Panc1 (cell line): ENCODE data around the gene SH3BP1.
"Not testable (repeated sequence)": the region's sequence is repeated elsewhere in the genome, so short reads cannot be mapped to it uniquely, and the experiment has no call there.

ENCODE experiments used
- POLR2AphosphoS5 ChIP-seq: IDR thresholded peaks from 2 replicates; pipeline ENCODE4 v1.6.1; 2012; ENCODE audit warnings: mild to moderate bottlenecking, low read depth, low read length, moderate library complexity
- SIN3A ChIP-seq: IDR thresholded peaks from 2 replicates; pipeline ENCODE4 v1.6.1; 2012; ENCODE audit warnings: low read depth, mild to moderate bottlenecking, low read length, moderate library complexity, borderline replicate concordance; ENCODE audit not compliant: insufficient read depth
- TCF7L2 ChIP-seq: IDR thresholded peaks from 2 replicates; pipeline ENCODE4 v1.6.1; 2011; ENCODE audit warnings: mild to moderate bottlenecking, low read depth, low read length, inconsistent platforms
- TF ChIP-seq, protein P1 (sequence below): fragments of 450-650 bp; IDR thresholded peaks from 2 replicates; pipeline ENCODE4 v1.5.1; 2017; ENCODE audit warnings: mild to moderate bottlenecking

DNA sequence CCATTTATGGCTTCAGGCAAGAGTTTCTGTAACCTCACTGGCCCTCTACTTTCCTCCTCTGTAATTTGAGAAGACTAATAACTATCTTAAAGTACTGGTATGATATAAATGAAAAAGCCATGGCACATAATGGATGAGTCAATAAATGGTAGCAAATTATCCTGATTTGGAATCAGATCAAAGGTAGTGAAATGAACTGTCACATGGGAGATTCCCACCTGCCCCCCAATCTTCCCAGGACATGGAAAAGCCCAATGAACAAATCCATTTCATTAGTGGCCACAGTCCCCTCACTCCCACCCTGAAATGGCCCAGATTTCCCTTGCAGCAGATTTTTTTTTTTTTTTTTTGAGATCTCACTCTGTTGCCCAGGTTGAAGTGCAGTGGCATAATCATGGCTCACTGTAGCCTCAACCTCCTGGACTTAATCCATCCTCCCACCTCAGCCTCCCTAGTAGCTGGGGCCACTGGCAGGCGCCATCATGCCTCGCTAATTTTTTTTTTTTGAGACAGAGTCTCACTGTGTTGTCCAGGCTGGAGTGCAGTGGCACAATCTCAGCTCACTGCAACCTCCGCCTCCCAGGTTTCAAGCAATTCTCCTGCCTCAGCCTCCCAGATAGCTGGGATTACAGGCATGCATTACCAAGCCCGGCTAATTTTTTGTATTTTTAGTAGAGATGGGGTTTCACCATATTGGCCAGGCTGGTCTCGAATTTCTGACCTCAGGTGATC is 36.8 kb upstream of the SH3BP1 start:
- TF ChIP-seq, protein P1, sequence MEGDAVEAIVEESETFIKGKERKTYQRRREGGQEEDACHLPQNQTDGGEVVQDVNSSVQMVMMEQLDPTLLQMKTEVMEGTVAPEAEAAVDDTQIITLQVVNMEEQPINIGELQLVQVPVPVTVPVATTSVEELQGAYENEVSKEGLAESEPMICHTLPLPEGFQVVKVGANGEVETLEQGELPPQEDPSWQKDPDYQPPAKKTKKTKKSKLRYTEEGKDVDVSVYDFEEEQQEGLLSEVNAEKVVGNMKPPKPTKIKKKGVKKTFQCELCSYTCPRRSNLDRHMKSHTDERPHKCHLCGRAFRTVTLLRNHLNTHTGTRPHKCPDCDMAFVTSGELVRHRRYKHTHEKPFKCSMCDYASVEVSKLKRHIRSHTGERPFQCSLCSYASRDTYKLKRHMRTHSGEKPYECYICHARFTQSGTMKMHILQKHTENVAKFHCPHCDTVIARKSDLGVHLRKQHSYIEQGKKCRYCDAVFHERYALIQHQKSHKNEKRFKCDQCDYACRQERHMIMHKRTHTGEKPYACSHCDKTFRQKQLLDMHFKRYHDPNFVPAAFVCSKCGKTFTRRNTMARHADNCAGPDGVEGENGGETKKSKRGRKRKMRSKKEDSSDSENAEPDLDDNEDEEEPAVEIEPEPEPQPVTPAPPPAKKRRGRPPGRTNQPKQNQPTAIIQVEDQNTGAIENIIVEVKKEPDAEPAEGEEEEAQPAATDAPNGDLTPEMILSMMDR: not testable (repeated sequence)
- TF ChIP-seq POLR2AphosphoS5, TCF7L2, SIN3A: not testable (repeated sequence)
